Measurements from ENCODE around the gene CSMD2.

CSMD2 gene

DNA sequence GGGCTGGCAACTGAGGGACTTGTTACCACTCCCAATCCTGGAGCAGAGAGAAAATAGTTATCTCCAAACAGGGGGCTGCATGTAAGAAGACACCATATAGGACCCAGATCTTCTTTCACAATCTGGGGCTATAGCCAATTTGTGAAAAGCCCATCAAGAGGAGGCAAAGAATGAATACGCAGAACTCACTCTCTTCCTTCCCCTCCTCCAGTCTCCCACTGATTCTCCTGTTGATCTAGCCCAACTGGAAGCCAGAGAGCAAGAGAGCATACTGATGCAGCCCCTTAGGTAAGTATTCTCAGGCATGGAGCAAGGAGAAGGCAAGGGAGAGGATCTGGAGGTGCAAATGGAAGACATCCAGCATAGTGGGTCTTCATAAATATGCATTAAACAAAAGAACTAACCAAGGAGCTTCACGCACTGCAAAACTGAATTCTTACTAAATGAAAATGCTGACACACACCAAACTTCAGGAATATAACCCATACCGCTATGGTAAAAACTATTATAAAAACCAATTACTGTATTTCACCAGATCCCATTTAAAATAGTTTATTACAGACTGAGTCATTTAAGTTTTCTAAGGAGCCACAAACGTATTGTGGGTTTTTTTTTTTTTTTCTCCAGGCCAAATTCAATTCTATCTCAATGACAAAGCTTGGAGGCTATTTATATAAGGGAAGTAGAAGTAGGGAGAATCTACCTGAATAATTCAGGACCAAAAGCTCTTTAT is 316.7 kb downstream of the CSMD2 start:
- no peak for DNase-seq

- no peak for DNase-seq
These were observed 318.2 kb downstream of the CSMD2 start for GRCh38 chr1:33846861-33847260.

DNA sequence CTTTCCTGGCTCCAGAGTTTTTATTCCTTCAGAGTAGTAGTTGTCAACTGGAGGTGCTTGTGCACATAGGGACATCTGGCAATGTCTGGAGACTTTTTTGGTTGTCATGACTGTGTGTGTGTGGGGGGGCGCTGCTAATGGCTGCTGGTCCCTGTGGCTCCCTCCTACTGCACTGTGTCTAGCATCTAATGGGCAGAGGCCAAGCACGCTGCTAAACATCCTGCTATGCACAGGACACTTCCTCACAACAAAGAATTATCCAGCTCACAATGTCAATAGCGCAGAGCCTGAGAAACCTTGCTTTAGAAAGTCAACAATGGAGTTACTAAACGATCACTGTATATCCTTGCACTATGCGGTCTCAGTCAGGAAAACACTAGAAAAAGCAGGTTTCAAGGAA is 320.9 kb downstream of the CSMD2 start:
- no peak for DNase-seq

- no peak for DNase-seq
These were observed 322.7 kb downstream of the CSMD2 start for GRCh38 chr1:33842348-33842747.

GRCh38 chr1:33841494-33841893 is 323.5 kb downstream of the CSMD2 start:
- no peak for DNase-seq

GRCh38 chr1:33837635-33838034 is 327.4 kb downstream of the CSMD2 start:
- DNase-seq, result no peak

DNA sequence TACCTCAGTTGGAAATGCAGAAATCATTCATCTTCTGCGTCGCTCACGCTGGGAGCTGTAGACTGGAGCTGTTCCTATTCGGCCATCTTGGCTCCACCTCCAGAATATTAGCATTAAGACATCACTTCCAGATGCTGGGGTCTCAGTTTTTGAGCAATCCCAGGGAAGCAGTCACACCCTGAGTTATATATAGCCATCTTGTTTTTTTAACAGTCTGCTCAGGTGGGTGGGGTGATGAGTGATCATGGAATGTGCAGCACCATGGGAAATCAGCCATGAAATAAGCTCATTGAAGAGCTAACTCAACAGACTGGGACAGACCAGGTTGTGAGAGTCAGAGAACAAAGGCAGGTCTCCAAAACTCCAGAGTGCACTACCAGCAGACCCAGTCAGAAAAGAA is 328.1 kb downstream of the CSMD2 start:
- no peak for DNase-seq

- DNase-seq, result no peak
These were observed 336.4 kb downstream of the CSMD2 start for GRCh38 chr1:33828654-33829053.

DNA sequence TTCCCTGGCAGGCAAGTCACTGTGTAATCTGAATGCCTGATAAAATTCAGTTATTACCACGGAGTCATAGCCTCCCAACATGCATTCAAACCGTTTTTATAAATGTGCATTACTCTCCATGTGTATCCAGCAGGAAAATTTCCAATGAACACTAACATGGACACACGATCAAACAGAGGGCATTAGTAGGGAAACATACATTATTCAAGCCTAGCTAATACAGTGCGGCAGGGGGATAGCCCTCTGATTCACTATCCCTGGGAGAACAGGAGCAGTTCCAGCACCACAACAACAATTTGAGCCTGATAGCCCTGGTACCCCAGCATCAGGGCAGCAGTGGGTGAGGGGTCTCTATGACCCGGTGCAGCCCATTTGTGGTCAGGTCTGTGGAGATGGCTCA is 337.0 kb downstream of the CSMD2 start:
- no peak for DNase-seq

DNA sequence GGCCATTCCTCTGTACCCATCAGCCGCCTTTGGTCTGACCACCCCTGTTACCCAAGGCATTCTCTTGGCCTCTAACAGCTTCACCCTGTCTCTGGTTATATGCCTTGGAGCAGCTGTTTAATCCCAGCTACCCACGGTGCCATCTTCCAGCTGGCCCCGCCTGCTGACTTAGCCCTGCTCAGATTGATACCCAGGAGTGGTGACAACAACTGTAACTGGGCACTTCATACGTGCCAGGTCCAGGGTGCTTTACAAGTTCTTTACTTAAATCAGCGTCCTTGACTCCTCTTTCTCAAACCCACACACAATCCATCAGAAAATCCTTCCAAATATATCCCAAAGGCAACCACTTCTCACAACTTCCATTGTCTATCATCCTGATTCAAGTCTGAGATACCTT is 338.3 kb downstream of the CSMD2 start:
- DNase-seq, result no peak

DNA sequence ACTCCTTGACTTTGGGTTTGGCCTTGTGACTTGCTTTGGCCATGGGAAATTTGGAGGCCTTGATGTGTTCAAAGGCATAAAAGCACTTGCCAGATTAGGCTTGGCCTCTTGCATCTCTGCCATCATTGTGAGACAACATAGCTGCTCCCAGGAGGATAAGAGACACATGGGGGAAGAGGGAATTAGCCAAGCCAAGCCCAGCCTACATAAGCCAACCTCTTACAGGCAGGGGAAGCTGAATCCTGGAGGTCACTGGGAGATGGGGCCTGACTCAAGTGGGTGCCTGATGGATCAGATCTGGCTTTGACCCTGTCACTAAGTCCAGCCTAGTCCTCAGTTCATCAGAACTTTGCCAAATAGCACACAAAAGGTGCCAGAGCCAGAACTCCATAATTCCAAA is 338.7 kb downstream of the CSMD2 start:
- no peak for DNase-seq

GRCh38 chr1:33825506-33825905 is 339.5 kb downstream of the CSMD2 start:
- no peak for DNase-seq

- no peak for DNase-seq
These were observed 340.1 kb downstream of the CSMD2 start for GRCh38 chr1:33824971-33825370.

GRCh38 chr1:33824321-33824720 is 340.7 kb downstream of the CSMD2 start:
- DNase-seq, result no peak

- DNase-seq, result no peak
These were observed 341.2 kb downstream of the CSMD2 start for GRCh38 chr1:33823830-33824229.

DNA sequence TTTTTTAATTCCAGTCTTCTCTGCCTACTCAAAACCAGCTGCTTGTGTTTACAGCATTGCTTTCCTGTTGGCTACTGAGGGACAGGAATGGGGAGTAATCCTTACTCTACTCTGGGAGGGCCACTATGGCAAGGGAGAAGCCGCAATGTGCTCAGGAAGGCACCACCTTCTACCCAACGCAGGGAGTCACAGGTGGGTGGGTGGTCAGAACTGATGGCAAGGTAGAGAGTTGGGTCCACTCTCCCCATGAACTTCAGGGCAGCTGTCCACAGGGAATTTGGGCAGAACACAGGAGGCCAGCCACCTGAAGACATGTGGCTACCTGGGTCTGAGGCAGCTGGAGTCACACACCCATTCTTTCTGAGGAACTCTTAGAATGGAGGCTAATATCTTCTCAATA is 341.6 kb downstream of the CSMD2 start:
- no peak for DNase-seq

GRCh38 chr1:33822396-33822795 is 342.6 kb downstream of the CSMD2 start:
- DNase-seq, result no peak

DNA sequence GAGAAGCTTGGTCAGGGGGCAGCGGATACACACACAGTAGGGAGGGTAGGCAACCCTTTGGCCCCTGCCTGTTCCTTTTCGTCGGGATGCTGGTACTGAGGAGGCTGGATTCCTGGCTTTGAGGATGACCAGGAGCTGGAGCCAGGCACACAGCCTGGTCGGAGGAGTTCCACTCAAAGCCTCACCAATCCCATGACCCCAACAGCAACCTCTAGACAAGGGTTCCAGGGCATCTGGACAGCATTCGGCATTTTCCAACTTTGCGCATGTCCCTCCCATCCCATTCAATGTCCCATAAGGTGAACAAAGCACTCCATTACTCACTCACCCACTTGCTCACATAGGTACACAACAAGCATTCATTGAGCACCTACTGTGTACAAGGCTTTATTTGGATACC is 343.7 kb downstream of the CSMD2 start:
- no peak for DNase-seq

- no peak for DNase-seq
These were observed 344.2 kb downstream of the CSMD2 start for GRCh38 chr1:33820804-33821203.

- DNase-seq, result no peak
These were observed 345.1 kb downstream of the CSMD2 start for GRCh38 chr1:33819913-33820311.

DNA sequence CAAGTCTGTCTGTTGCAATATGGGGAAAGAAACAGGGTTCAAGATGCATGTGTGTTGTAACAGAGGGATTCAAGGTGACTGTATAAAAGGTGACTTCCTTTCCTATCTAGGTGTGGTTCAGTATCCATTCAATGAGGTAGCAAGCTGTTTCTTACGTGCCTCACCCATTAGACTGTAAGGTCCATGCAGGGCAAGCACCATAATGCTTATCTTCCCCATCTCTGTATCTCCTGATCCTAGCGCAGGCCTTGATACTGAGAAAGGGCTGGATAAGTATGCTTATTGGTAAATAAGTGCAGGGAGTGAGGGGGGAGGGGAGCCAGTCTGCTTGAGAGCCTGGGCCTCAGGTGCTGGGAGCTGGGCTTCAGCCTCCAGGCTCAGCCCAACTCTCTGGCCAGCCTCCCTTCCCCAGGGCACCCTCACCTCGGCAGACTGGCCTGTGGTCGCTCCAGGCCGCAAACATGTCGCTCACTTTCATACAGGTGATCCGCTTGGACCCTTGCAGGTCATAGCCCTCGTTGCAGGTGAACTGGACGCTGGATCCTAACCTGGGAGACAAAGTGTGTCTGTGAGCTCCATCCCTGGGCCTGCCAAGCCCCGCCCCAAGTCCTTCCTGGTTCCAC is 345.6 kb downstream of the CSMD2 start:
- no peak for DNase-seq

DNA sequence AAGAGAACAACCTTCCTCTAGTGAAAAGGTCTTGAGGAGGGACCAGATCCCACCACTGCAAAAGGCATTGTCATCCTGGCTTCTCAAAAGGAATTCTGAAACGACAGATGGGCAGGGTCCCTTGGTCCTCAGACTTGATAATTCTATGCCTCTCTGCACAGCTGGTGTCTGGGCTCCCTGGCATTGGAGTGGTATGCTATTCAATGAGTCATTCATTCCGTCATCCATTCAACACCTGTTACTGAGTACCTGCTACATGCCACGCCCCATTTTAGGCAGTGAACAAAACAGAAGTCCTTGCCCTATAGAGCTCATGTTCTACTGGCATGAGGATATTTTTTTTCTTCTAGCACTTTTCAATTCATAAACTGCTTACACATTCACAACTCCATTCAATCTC is 347.0 kb downstream of the CSMD2 start:
- peak in 2 of 3 experiments; percentile 6 to 46 for DNase-seq

DNA sequence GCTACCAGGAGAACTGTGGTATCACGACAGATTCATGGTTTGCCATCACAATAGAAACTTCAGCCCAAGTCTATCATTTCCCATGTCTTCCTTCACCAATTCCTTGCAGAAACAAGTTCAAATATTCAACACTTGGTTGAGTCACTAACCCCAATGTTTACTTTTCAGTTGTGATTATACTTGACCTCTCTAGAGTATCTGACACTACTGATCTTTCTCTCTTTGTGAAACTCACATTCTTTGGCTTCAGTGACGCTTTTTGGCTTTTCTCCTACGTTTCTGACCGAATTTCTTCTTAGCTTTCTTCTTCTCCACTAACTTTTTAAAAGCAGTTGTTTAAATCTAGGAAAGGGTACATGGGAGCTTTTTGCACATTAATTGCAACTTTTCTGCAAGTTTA is 350.0 kb downstream of the CSMD2 start:
- no peak for DNase-seq

DNA sequence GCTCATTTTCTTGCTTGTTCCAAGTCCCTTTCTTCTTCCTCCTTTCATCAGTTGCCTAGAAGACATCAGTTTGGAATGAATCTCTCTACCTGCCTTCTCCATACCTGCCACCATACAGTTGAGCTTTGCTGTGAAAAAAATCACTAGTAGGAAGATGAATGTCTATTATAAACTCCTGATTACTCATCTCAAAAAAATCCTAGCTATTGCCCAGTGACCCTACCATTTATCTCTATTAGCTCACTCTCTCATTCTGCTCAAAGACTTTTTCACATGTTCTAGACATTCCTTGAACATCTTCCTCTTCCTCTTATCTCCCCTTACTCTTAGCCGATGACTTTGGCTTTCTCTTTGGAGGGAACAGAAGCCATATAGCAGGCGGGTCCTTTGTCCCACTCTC is 350.9 kb downstream of the CSMD2 start:
- DNase-seq, result no peak

- DNase-seq, result no peak
These were observed 354.5 kb downstream of the CSMD2 start for GRCh38 chr1:33810571-33810970.

Measured in NCI-H1417 (cell line).